Measurements from ENCODE around the gene LRGUK.
"Not testable (repeated sequence)": the region's sequence is repeated elsewhere in the genome, so short reads cannot be mapped to it uniquely, and the experiment has no call there.

The LRGUK gene, protein sequence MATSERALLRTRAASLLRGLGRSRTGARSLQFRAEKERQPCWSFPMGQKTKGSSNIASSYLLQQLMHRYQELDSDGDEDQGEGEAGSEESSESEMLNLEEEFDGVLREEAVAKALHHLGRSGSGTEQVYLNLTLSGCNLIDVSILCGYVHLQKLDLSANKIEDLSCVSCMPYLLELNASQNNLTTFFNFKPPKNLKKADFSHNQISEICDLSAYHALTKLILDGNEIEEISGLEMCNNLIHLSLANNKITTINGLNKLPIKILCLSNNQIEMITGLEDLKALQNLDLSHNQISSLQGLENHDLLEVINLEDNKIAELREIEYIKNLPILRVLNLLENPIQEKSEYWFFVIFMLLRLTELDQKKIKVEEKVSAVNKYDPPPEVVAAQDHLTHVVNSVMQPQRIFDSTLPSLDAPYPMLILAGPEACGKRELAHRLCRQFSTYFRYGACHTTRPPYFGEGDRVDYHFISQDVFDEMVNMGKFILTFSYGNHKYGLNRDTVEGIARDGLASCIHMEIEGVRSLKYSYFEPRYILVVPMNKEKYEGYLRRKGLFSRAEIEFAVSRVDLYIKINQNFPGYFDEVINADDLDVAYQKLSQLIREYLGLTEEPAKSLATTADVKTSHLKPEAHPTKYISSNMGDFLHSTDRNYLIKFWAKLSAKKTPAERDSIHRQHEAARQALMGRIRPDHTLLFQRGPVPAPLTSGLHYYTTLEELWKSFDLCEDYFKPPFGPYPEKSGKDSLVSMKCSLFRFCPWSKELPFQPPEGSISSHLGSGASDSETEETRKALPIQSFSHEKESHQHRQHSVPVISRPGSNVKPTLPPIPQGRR

DNA sequence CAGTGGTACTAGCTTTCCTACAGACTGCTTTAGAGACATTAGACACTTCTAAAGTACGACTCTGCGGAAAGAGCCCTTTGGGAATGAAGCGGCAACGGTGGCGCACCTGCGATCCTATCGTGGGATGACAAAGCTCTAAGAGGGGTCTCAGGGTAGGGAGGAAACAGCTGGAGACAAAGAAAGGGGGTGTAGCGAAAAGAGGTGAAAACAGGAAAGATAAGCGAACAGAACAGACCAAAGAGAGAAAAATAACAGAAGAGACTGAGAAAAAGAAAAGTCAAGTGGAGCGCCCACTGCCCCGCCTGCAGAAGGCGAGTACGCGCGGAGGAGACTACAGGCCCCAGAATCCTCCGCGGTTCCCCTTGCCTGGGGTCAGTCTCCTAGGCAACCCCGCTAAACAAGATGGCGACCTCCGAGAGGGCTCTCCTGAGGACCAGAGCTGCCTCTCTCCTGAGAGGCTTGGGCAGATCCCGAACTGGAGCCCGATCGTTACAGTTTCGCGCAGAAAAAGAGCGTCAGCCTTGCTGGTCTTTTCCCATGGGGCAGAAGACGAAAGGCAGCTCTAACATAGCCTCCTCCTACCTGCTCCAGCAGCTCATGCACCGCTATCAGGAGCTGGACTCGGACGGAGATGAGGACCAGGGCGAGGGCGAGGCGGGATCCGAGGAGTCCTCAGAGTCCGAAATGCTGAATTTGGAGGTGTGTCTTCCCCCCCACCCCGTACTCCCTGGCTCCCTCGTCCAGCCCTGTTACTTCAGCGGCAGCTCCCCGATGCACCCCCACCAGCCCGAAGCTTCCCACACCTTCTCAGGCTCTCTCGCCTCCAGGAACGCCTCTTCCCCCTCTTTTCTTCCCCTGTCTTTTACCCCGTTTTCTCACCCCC is at the start of gene LRGUK:
Gene LRGUK (plus strand): TSS at position 375 of the 883 bp plus-strand sequence. CDS start 28 bp downstream, at position 403.
- Histone ChIP-seq H3K9me3 (ENCODE audit: insufficient read depth, low read length) (no peaks in the 10 kb centered on the region), H3K4me3 (ENCODE audit: insufficient read length, low read depth) (peak within 1 kb of the TSS; percentile 64), H3K36me3 (ENCODE audit: insufficient read depth, insufficient read length, low read length) (no peaks in the 10 kb centered on the region), H3K4me1 (ENCODE audit: insufficient read depth, insufficient read length) (no peaks in the 10 kb centered on the region), H3K9ac (ENCODE audit: insufficient read length, low read depth) (peak within 1 kb of the TSS; percentile 70), H3K27me3 (ENCODE audit: insufficient read depth, insufficient read length) (peaks cover 8% of the 10 kb centered on the region)
- peak; percentile 84 for DNase-seq (ENCODE audit: low read depth, low spot score)
- TF ChIP-seq YY1 (IDR thresholded peaks at IDR 0.05; ENCODE audit: insufficient read depth, insufficient read length) (peak; percentile 71), ZNF274 (IDR thresholded peaks at IDR 0.05; ENCODE audit: low read depth, low read length) (no peak), SUZ12 (IDR thresholded peaks at IDR 0.05; ENCODE audit: extremely low read depth, insufficient read depth, insufficient read length) (no peak)

DNA sequence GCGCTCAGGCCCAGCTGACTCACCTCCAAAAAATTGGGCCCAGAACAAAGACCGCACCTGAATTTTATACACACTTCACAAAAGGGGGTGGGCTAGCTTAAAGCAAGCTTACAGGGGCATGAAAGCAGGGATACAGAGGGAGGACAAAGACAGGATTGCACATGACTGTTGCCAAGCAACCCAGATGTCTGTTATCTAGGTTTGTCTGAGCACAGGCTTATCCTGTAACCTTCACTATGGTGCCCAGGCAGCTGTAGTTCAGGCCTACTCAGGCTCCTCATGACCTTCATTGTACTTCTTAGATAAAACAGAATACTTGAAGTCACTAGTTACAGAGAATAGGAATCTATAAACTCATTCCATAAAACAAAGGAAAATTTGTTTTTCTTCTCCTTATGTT is 49.6 kb upstream of the LRGUK start:
- not testable (repeated sequence) for H3K36me3 ChIP-seq (ENCODE audit: insufficient read depth, insufficient read length, low read length); DNase-seq (ENCODE audit: low read depth, low spot score); H3K4me3 ChIP-seq (ENCODE audit: insufficient read length, low read depth); H3K9ac ChIP-seq (ENCODE audit: insufficient read length, low read depth); H3K9me3 ChIP-seq (ENCODE audit: insufficient read depth, low read length); H3K27me3 ChIP-seq (ENCODE audit: insufficient read depth, insufficient read length); H3K4me1 ChIP-seq (ENCODE audit: insufficient read depth, insufficient read length)

DNA sequence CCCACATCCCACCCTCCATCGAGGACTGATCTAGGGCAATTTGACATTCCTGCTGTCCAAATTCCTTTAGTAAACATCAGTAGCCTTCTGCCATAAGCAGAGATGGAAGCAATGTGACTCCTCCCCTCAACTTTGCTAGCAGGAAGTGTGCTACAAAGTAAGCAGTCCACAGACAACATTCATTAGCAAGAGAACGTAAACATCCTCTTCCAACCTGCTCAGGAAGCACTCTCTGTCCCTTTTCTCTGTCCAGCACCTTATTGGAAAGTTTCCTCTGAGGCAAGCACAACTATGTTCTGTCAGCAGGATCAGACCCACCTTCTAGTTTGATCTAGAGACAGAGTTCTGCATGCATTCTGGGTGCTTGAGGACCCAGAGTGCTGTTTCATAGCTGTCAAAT is 48.1 kb upstream of the LRGUK start:
- TF ChIP-seq SUZ12 (IDR thresholded peaks at IDR 0.05; ENCODE audit: extremely low read depth, insufficient read depth, insufficient read length) (no peak), YY1 (IDR thresholded peaks at IDR 0.05; ENCODE audit: insufficient read depth, insufficient read length) (no peak), ZNF274 (IDR thresholded peaks at IDR 0.05; ENCODE audit: low read depth, low read length) (no peak)
- Histone ChIP-seq H3K9ac (ENCODE audit: insufficient read length, low read depth) (no peak overlapping the region), H3K9me3 (ENCODE audit: insufficient read depth, low read length) (peaks cover 7% of the 10 kb centered on the region; the same call in 1 of the 2 replicates), H3K4me3 (ENCODE audit: insufficient read length, low read depth) (no peak overlapping the region), H3K4me1 (ENCODE audit: insufficient read depth, insufficient read length) (no peaks in the 10 kb centered on the region), H3K36me3 (ENCODE audit: insufficient read depth, insufficient read length, low read length) (no peaks in the 10 kb centered on the region), H3K27me3 (ENCODE audit: insufficient read depth, insufficient read length) (no peaks in the 10 kb centered on the region)
- no peak for DNase-seq (ENCODE audit: low read depth, low spot score)

DNA sequence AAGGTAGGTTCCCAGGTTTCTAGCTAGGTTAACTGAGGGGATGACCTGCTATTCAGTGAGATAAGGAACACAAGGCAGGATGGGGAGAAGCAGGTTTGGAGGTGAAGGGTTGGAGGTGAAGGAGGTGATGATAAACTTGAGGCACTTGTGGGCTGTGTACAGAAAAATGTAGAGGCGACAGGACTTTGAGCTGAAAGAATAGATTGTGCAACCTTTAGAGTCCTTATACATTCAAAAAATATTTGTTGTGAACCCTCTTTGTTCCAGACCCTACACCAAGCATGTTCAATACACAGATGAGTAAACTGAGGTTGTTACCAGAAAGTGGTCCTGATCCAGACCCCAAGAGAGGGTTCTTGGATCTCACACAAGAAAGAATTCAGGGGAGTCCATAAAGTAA is 45.4 kb upstream of the LRGUK start:
- no peak for TF ChIP-seq ZNF274 (IDR thresholded peaks at IDR 0.05; ENCODE audit: low read depth, low read length)
- no peak for TF ChIP-seq SUZ12 (IDR thresholded peaks at IDR 0.05; ENCODE audit: extremely low read depth, insufficient read depth, insufficient read length)
- TF ChIP-seq YY1 (IDR thresholded peaks at IDR 0.05; ENCODE audit: insufficient read depth, insufficient read length), result no peak
- H3K9me3 ChIP-seq (ENCODE audit: insufficient read depth, low read length), result no peaks in the 10 kb centered on the region
- H3K4me1 ChIP-seq (ENCODE audit: insufficient read depth, insufficient read length), result no peaks in the 10 kb centered on the region
- no peaks in the 10 kb centered on the region for H3K27me3 ChIP-seq (ENCODE audit: insufficient read depth, insufficient read length)
- H3K4me3 ChIP-seq (ENCODE audit: insufficient read length, low read depth), result no peak overlapping the region
- no peak for DNase-seq (ENCODE audit: low read depth, low spot score)
- H3K9ac ChIP-seq (ENCODE audit: insufficient read length, low read depth), result no peak overlapping the region
- no peaks in the 10 kb centered on the region for H3K36me3 ChIP-seq (ENCODE audit: insufficient read depth, insufficient read length, low read length)

- Histone ChIP-seq H3K4me1 (ENCODE audit: insufficient read depth, insufficient read length) (no peaks in the 10 kb centered on the region), H3K9ac (ENCODE audit: insufficient read length, low read depth) (no peak overlapping the region), H3K27me3 (ENCODE audit: insufficient read depth, insufficient read length) (no peaks in the 10 kb centered on the region), H3K4me3 (ENCODE audit: insufficient read length, low read depth) (no peak overlapping the region), H3K36me3 (ENCODE audit: insufficient read depth, insufficient read length, low read length) (no peaks in the 10 kb centered on the region), H3K9me3 (ENCODE audit: insufficient read depth, low read length) (peaks cover 13% of the 10 kb centered on the region)
- no peak for DNase-seq (ENCODE audit: low read depth, low spot score)
- TF ChIP-seq ZNF274 (IDR thresholded peaks at IDR 0.05; ENCODE audit: low read depth, low read length) (no peak), SUZ12 (IDR thresholded peaks at IDR 0.05; ENCODE audit: extremely low read depth, insufficient read depth, insufficient read length) (no peak), YY1 (IDR thresholded peaks at IDR 0.05; ENCODE audit: insufficient read depth, insufficient read length) (no peak)
Measured at GRCh38 chr7:134083766-134084487, 43.2 kb upstream of the LRGUK start.

GRCh38 chr7:134084488-134085144 is 42.5 kb upstream of the LRGUK start:
- no peak for DNase-seq (ENCODE audit: low read depth, low spot score)
- no peak overlapping the region for H3K4me3 ChIP-seq (ENCODE audit: insufficient read length, low read depth)
- TF ChIP-seq YY1 (IDR thresholded peaks at IDR 0.05; ENCODE audit: insufficient read depth, insufficient read length), result no peak
- no peak for TF ChIP-seq SUZ12 (IDR thresholded peaks at IDR 0.05; ENCODE audit: extremely low read depth, insufficient read depth, insufficient read length)
- TF ChIP-seq ZNF274 (IDR thresholded peaks at IDR 0.05; ENCODE audit: low read depth, low read length), result no peak

More at GRCh38 chr7:134084488-134085144, 42.5 kb upstream of the LRGUK start:
- Histone ChIP-seq H3K36me3 (ENCODE audit: insufficient read depth, insufficient read length, low read length) (no peaks in the 10 kb centered on the region), H3K9me3 (ENCODE audit: insufficient read depth, low read length) (peaks cover 20% of the 10 kb centered on the region), H3K9ac (ENCODE audit: insufficient read length, low read depth) (no peak overlapping the region), H3K4me1 (ENCODE audit: insufficient read depth, insufficient read length) (no peaks in the 10 kb centered on the region), H3K27me3 (ENCODE audit: insufficient read depth, insufficient read length) (no peaks in the 10 kb centered on the region)

Measured in NT2/D1 (cell line).